GM23338 (cell line): ENCODE results near the gene CHRNB2. TPM values are rescaled to one million over a fixed set of nuclear protein-coding genes. Genes with fewer than 3 reads are reported as not detected.

Experiments
- ATAC-seq: fragments of 200-7000 bp; cut with Tn5 transposase; 3 replicates; pipeline ENCODE4 v1.9.1; 2020
- DNase-seq: peaks from one replicate; pipeline ENCODE4 v3.0.0-alpha.2; 2015; ENCODE audit warnings: low spot score
- H2AFZ ChIP-seq: fragments of 200-600 bp; sonication (generic); 2 replicates; pipeline ENCODE4 v1.8.0; 2016; ENCODE audit warnings: antibody characterized with exemption, mild to moderate bottlenecking, moderate library complexity
- H3F3A ChIP-seq: fragments of 200-600 bp; sonication (generic); replicated peaks from 2 replicates; pipeline ENCODE4 v1.8.0; 2017; ENCODE audit warnings: antibody characterized with exemption, mixed run types, low read depth
- H3K27ac ChIP-seq: fragments of 200-600 bp; sonication (generic); 2 replicates; pipeline ENCODE4 v1.6.1; 2016; ENCODE audit warnings: low read depth
- H3K27me3 ChIP-seq: fragments of 200-600 bp; sonication (generic); 2 replicates; pipeline ENCODE4 v1.8.0; 2016; ENCODE audit warnings: mild to moderate bottlenecking, mixed run types, moderate library complexity; ENCODE audit not compliant: insufficient read depth
- H3K36me3 ChIP-seq: fragments of 200-600 bp; sonication (generic); 2 replicates; pipeline ENCODE4 v1.8.0; 2016; ENCODE audit warnings: mild to moderate bottlenecking; ENCODE audit not compliant: insufficient read depth
- H3K4me1 ChIP-seq: fragments of 200-600 bp; sonication (generic); 2 replicates; pipeline ENCODE4 v1.8.0; 2016; ENCODE audit warnings: mild to moderate bottlenecking, moderate library complexity; ENCODE audit not compliant: insufficient read depth
- H3K4me2 ChIP-seq: fragments of 200-600 bp; sonication (generic); 2 replicates; pipeline ENCODE4 v1.7.1; 2017; ENCODE audit warnings: mixed run types
- H3K4me3 ChIP-seq: fragments of 200-600 bp; sonication (generic); 2 replicates; pipeline ENCODE4 v1.6.1; 2016; ENCODE audit warnings: mixed run types
- H3K79me2 ChIP-seq: fragments of 200-600 bp; sonication (generic); replicated peaks from 2 replicates; pipeline ENCODE4 v1.8.0; 2017; ENCODE audit warnings: mild to moderate bottlenecking; ENCODE audit not compliant: insufficient read depth
- H3K9me2 ChIP-seq: fragments of 200-600 bp; sonication (generic); 2 replicates; pipeline ENCODE4 v1.8.0; 2017; ENCODE audit not compliant: insufficient read depth
- H4K20me1 ChIP-seq: fragments of 200-600 bp; sonication (generic); replicated peaks from 2 replicates; pipeline ENCODE4 v1.8.0; 2017; ENCODE audit warnings: mild to moderate bottlenecking; ENCODE audit not compliant: insufficient read depth
- H3K27ac Mint-ChIP-seq: 2 replicates; pipeline ENCODE4 v1.8.0; 2020; ENCODE audit warnings: inconsistent platforms, mild to moderate bottlenecking, moderate library complexity, mixed read lengths
- H3K27me3 Mint-ChIP-seq: 3 replicates; pipeline ENCODE4 v1.8.0; 2022; ENCODE audit warnings: low read depth, mild to moderate bottlenecking, moderate library complexity, mixed read lengths, inconsistent platforms; ENCODE audit not compliant: insufficient read depth, poor library complexity
- H3K36me3 Mint-ChIP-seq: 3 replicates; pipeline ENCODE4 v1.8.0; 2021; ENCODE audit warnings: low read depth, mild to moderate bottlenecking, inconsistent platforms, moderate library complexity, mixed read lengths
- H3K4me1 Mint-ChIP-seq: 3 replicates; pipeline ENCODE4 v1.8.0; 2020; ENCODE audit warnings: mild to moderate bottlenecking, inconsistent platforms, mixed read lengths
- H3K4me3 Mint-ChIP-seq: 3 replicates; pipeline ENCODE4 v1.8.0; 2021; ENCODE audit warnings: moderate library complexity, mild to moderate bottlenecking, inconsistent platforms, mixed read lengths
- H3K9me3 Mint-ChIP-seq: 3 replicates; pipeline ENCODE4 v1.8.0; 2020; ENCODE audit warnings: moderate library complexity, mild to moderate bottlenecking, inconsistent platforms, mixed read lengths
- CREB1 ChIP-seq: fragments of 250-450 bp; sonication (Bioruptor Pico); IDR thresholded peaks from 2 replicates; pipeline ENCODE4 v1.5.0; 2020; ENCODE audit warnings: low read depth, mild to moderate bottlenecking, moderate library complexity
- CTCF ChIP-seq, 2 experiments: fragments of 200-600 bp in 1 of 2; sonication (generic) in 1 of 2; conservative IDR thresholded peaks; 2 replicates each; pipeline versions ENCODE4 v1.5.1 to v1.6.1; 2016 to 2017; ENCODE audit warnings: antibody characterized with exemption in 2 of 2, low read depth in 2 of 2, mild to moderate bottlenecking in 2 of 2, moderate library complexity in 1 of 2
- ETS1 ChIP-seq: IDR thresholded peaks from 2 replicates; pipeline ENCODE4 v1.6.1; 2016; ENCODE audit warnings: antibody characterized with exemption
- EZH2 ChIP-seq: fragments of 200-600 bp; sonication (generic); IDR thresholded peaks from one replicate; pipeline ENCODE4 v1.8.0; 2017; ENCODE audit warnings: antibody characterized with exemption, mild to moderate bottlenecking, low read depth; ENCODE audit not compliant: unreplicated experiment
- EZH2phosphoT487 ChIP-seq: fragments of 200-600 bp; sonication (generic); IDR thresholded peaks from one replicate; pipeline ENCODE4 v1.8.1; 2018; ENCODE audit warnings: antibody characterized with exemption; ENCODE audit not compliant: unreplicated experiment
- JUNB ChIP-seq: IDR thresholded peaks from one replicate; pipeline ENCODE4 v1.6.1; 2016; ENCODE audit warnings: antibody characterized with exemption; ENCODE audit not compliant: unreplicated experiment
- NANOG ChIP-seq: IDR thresholded peaks from 2 replicates; pipeline ENCODE4 v1.6.1; 2016; ENCODE audit warnings: antibody characterized with exemption, borderline replicate concordance
- POLR2AphosphoS5 ChIP-seq: IDR thresholded peaks from 2 replicates; pipeline ENCODE4 v1.6.1; 2016; ENCODE audit warnings: antibody characterized with exemption, low read depth
- STAT1 ChIP-seq: IDR thresholded peaks from one replicate; pipeline ENCODE4 v1.6.1; 2016; ENCODE audit warnings: antibody characterized with exemption; ENCODE audit not compliant: unreplicated experiment
- ZNF114 ChIP-seq: fragments of 250-450 bp; sonication (Bioruptor Pico); IDR thresholded peaks from 2 replicates; pipeline ENCODE4 v1.5.0; 2020; ENCODE audit warnings: mild to moderate bottlenecking, moderate library complexity
- ZNF331 ChIP-seq: fragments of 250-450 bp; sonication (Bioruptor Pico); IDR thresholded peaks from 2 replicates; pipeline ENCODE4 v1.5.0; 2020; ENCODE audit warnings: low read depth, mild to moderate bottlenecking, moderate library complexity
- ZNF462 ChIP-seq: fragments of 250-450 bp; sonication (Bioruptor Pico); IDR thresholded peaks from 2 replicates; pipeline ENCODE4 v1.5.0; 2020; ENCODE audit warnings: mild to moderate bottlenecking, moderate library complexity
- polyA plus RNA-seq: library from polyadenylated mRNA; unstranded; fragments of >200 nt; fragmentation: Nextera tagmentation; extraction: Ambion mirVana; gene quantifications from 2 replicates; pipeline ENCODE4 v1.2.1, GENCODE V29; 2016
- total RNA-seq: library from RNA; depleted of rRNA; stranded (reverse); fragments of >200 nt; shearing (Covaris generic); gene quantifications from 2 replicates; pipeline ENCODE4 v1.2.3, GENCODE V29; 2014
- TF ChIP-seq, protein P1 (sequence below): IDR thresholded peaks from one replicate; pipeline ENCODE4 v1.6.1; 2018; ENCODE audit warnings: antibody characterized with exemption; ENCODE audit not compliant: unreplicated experiment

Gene CHRNB2
- total and polyA plus RNA-seq, 2 experiments from 2014 or later: 0.73 to 3.6 TPM

- H3K4me2 ChIP-seq: no peak overlapping the region
- H3K36me3 Mint-ChIP-seq: peaks cover 90% of the 10 kb centered on the region
Measured at GRCh38 chr1:154590756-154591155, 23.2 kb downstream of the CHRNB2 start.

More at GRCh38 chr1:154590756-154591155, 23.2 kb downstream of the CHRNB2 start:
- H3K27me3 ChIP-seq: no peaks in the 10 kb centered on the region
- H3K79me2 ChIP-seq: no peaks in the 10 kb centered on the region
- H3K9me3 Mint-ChIP-seq: no peaks in the 10 kb centered on the region
- no peaks in the 10 kb centered on the region for H3K9me2 ChIP-seq
- peaks cover 37% of the 10 kb centered on the region for H4K20me1 ChIP-seq
- no peak for TF ChIP-seq EZH2
- TF ChIP-seq ZNF331 (CRISPR knock-in tag): no peak
- TF ChIP-seq ZNF462: no peak
- TF ChIP-seq JUNB: no peak
- no peak for TF ChIP-seq ETS1
- TF ChIP-seq CTCF (conservative IDR thresholded peaks at IDR 0.05; ENCODE audit: low read depth in 2 of 2): no peak
- no peak for TF ChIP-seq EZH2phosphoT487
- TF ChIP-seq STAT1: no peak
- TF ChIP-seq NANOG: no peak
- TF ChIP-seq POLR2AphosphoS5: no peak
- TF ChIP-seq CREB1 (CRISPR knock-in tag): no peak
- TF ChIP-seq ZNF114 (CRISPR knock-in tag): no peak
- TF ChIP-seq, protein P1, sequence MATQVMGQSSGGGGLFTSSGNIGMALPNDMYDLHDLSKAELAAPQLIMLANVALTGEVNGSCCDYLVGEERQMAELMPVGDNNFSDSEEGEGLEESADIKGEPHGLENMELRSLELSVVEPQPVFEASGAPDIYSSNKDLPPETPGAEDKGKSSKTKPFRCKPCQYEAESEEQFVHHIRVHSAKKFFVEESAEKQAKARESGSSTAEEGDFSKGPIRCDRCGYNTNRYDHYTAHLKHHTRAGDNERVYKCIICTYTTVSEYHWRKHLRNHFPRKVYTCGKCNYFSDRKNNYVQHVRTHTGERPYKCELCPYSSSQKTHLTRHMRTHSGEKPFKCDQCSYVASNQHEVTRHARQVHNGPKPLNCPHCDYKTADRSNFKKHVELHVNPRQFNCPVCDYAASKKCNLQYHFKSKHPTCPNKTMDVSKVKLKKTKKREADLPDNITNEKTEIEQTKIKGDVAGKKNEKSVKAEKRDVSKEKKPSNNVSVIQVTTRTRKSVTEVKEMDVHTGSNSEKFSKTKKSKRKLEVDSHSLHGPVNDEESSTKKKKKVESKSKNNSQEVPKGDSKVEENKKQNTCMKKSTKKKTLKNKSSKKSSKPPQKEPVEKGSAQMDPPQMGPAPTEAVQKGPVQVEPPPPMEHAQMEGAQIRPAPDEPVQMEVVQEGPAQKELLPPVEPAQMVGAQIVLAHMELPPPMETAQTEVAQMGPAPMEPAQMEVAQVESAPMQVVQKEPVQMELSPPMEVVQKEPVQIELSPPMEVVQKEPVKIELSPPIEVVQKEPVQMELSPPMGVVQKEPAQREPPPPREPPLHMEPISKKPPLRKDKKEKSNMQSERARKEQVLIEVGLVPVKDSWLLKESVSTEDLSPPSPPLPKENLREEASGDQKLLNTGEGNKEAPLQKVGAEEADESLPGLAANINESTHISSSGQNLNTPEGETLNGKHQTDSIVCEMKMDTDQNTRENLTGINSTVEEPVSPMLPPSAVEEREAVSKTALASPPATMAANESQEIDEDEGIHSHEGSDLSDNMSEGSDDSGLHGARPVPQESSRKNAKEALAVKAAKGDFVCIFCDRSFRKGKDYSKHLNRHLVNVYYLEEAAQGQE: no peak
- no peaks in the 10 kb centered on the region for H3K4me1 Mint-ChIP-seq
- H3K36me3 ChIP-seq: peaks cover 93% of the 10 kb centered on the region
- H3K4me3 ChIP-seq: no peak overlapping the region
- H3K4me1 ChIP-seq: no peaks in the 10 kb centered on the region
- H3F3A ChIP-seq: no peaks in the 10 kb centered on the region
- no peak overlapping the region for H3K27ac Mint-ChIP-seq
- no peak for DNase-seq
- no peak overlapping the region for H3K4me3 Mint-ChIP-seq
- peaks cover 2% of the 10 kb centered on the region for H3K27me3 Mint-ChIP-seq
- no peak for ATAC-seq
- H2AFZ ChIP-seq: no peak overlapping the region
- no peak overlapping the region for H3K27ac ChIP-seq
